K562 (cell line): Measurements from ENCODE around the gene PLA1A. TPM values are rescaled to one million over a fixed set of nuclear protein-coding genes. Genes with fewer than 3 reads are reported as not detected.

Experiments
- BACH1 ChIP-seq: fragments of 200-800 bp; sonication (Bioruptor generic); IDR thresholded peaks from 2 replicates; pipeline ENCODE4 v1.6.1; 2016; ENCODE audit warnings: missing genetic modification characterization, missing compliant biosample characterization
- CHD4 ChIP-seq: fragments of 200-600 bp; sonication (generic); IDR thresholded peaks from 3 replicates; pipeline ENCODE4 v1.6.1; 2012; ENCODE audit warnings: low read depth, mild to moderate bottlenecking, mixed read lengths, low read length, inconsistent platforms; ENCODE audit not compliant: insufficient read depth, insufficient replicate concordance, poor library complexity, severe bottlenecking
- KLF13 ChIP-seq: fragments of 450-650 bp; IDR thresholded peaks from 2 replicates; pipeline ENCODE4 v1.6.1; 2016; ENCODE audit warnings: missing genetic modification characterization, low read depth, mild to moderate bottlenecking, missing compliant biosample characterization, moderate library complexity, borderline replicate concordance
- SIX5 ChIP-seq, 2 experiments: IDR thresholded peaks; 2 replicates each; pipeline ENCODE4 v1.6.1; 2011; ENCODE audit warnings: low read length in 2 of 2, borderline replicate concordance in 1 of 2, low read depth in 1 of 2, mild to moderate bottlenecking in 1 of 2, moderate library complexity in 1 of 2; ENCODE audit not compliant: insufficient read depth in 1 of 2
- SMC3 ChIP-seq: conservative IDR thresholded peaks from 2 replicates; pipeline ENCODE4 v1.6.1; 2011; ENCODE audit warnings: low read depth, low read length, improper control_type of control experiment; ENCODE audit not compliant: insufficient read depth
- SNIP1 ChIP-seq: fragments of 450-650 bp; IDR thresholded peaks from 2 replicates; pipeline ENCODE4 v1.7.1; 2017; ENCODE audit warnings: low read depth, mild to moderate bottlenecking
- U2AF1 ChIP-seq: fragments of 200-400 bp; formaldehyde crosslinking; optimal IDR thresholded peaks from 2 replicates; pipeline ENCODE3; 2017; ENCODE audit warnings: mild to moderate bottlenecking, low read depth, low read length, moderate library complexity
- polyA plus RNA-seq, 8 experiments: library from polyadenylated mRNA; depleted of rRNA in 4 of 8; stranded (reverse) in 5 of 8; unstranded in 3 of 8; fragments of >200 nt; fragmentation: Nextera tagmentation in 2 of 8; fragmentation: Illumina TruSeq in 1 of 8; extraction: Ambion mirVana in 2 of 8; extraction: Trizol in 1 of 8; gene quantifications; 2 replicates each; pipeline versions ENCODE4 v1.2.1 to v1.2.3, GENCODE V29; 2011 to 2014; ENCODE audit warnings: inconsistent platforms in 1 of 8, missing spikeins in 1 of 8
- total RNA-seq, 7 experiments: library from RNA; depleted of rRNA in 6 of 7; stranded (reverse); fragments of >200 nt in 6 of 7; fragmentation: Illumina TruSeq in 2 of 7; extraction: Trizol in 2 of 7; gene quantifications; 2 replicates each; pipeline versions ENCODE4 v1.2.1 to v1.2.3, GENCODE V29; 2011 to 2021; ENCODE audit warnings: low replicate concordance in 1 of 7
- TF ChIP-seq, protein P1 (sequence below), 2 experiments: IDR thresholded peaks in 1 of 2; conservative IDR thresholded peaks in 1 of 2; 2 replicates each; pipeline ENCODE4 v1.6.1; 2016; ENCODE audit warnings: low read depth in 2 of 2, mild to moderate bottlenecking in 1 of 2, missing compliant biosample characterization in 1 of 2, missing genetic modification characterization in 1 of 2, moderate library complexity in 1 of 2

PLA1A gene
- total and polyA plus RNA-seq, 9 of the 15 experiments (the other 6 are each of a cell fraction or from before 2014, with no cell fraction given): not detected

DNA sequence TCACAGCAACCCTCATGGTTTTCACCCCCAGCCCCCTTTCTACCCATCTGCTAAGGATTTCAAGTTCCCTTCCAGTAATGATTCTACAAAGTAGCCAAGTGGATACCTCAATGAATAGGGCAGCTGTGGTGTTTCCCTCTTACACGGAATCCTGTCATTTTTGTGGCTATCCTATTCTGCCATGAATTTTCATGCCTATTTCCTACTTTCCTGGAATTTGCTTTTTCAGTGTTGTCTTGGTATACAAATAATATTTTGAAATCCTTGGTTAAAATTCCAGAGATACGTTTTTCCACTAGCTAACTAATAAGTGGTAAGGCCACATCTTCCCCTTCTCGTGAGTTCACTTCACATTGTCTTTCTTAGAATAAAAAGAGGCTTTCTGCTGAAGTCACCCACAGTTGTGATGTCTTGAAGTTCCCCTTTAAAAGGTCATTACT lies 10.9 kb upstream of the PLA1A start (continued):
- TF ChIP-seq, protein P1, sequence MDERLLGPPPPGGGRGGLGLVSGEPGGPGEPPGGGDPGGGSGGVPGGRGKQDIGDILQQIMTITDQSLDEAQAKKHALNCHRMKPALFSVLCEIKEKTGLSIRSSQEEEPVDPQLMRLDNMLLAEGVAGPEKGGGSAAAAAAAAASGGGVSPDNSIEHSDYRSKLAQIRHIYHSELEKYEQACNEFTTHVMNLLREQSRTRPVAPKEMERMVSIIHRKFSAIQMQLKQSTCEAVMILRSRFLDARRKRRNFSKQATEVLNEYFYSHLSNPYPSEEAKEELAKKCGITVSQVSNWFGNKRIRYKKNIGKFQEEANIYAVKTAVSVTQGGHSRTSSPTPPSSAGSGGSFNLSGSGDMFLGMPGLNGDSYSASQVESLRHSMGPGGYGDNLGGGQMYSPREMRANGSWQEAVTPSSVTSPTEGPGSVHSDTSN (CRISPR knock-in tag; IDR thresholded peaks at IDR 0.05; ENCODE audit: low read depth): no peak
- TF ChIP-seq, protein P1 (tag; conservative IDR thresholded peaks at IDR 0.05; ENCODE audit: low read depth): no peak
- no peak for TF ChIP-seq SIX5 (IDR thresholded peaks at IDR 0.05; ENCODE audit: borderline replicate concordance in 1 of 2, insufficient read depth in 1 of 2, low read depth in 1 of 2, low read length in 2 of 2)
- no peak for TF ChIP-seq BACH1 (tag)
- TF ChIP-seq SMC3: no peak
- no peak for TF ChIP-seq CHD4
- TF ChIP-seq SNIP1: no peak
- no peak for TF ChIP-seq U2AF1
- no peak for TF ChIP-seq KLF13 (tag)
